ENCODE results near the gene MEGF11. TPM values are rescaled to one million over a fixed set of nuclear protein-coding genes. Genes with fewer than 3 reads are reported as not detected.

Gene MEGF11
- total RNA-seq, 1 donor from 2014 or later = 0.06 TPM

DNA sequence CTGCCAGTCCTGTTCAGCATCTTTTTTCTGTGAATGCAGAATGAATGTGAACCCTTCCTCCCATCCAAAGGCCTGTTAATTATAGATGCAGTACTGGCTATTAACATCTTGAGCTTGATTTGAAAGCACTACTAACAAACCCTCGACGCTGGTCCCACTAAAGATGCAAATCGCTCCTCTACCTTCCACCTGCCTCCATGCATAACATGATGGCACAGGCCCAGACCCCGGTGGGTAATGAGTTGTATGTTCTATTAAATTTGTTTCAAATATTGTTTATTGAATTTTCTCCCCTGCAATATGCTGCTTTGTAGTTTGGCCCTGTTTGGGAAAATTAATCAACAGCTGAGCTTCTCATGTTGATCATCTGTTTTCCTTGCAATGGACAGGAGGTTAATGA lies 314.9 kb downstream of the MEGF11 start:
- H3K4me3 Mint-ChIP-seq = no peak overlapping the region

DNA sequence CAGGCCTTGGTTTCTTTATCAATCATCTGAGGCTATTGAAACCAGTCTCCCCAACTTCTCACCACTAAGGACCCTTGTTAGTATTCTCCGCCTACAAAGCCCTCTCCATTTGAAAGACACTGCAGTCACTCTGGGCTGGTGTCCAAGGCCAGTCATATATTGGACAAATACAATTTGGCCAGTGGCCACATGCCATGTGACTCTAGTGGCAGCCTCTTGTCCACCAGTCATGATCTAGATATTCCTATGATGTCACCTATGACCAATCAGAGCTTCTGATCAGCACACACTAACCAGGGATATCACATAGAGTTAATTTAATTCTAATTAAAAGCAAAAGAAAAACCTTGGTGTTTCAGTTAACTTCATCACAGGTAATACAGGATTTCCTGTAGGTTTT lies 316.1 kb downstream of the MEGF11 start:
- Mint-ChIP-seq H3K36me3 (no peaks in the 10 kb centered on the region), H3K4me3 (no peak overlapping the region), H3K9me3 (no peaks in the 10 kb centered on the region), H3K27ac (no peak overlapping the region), H3K4me1 (no peaks in the 10 kb centered on the region), H3K27me3 (ENCODE audit: insufficient read depth, low read depth) (no peaks in the 10 kb centered on the region)
- no peak overlapping the region for H3K9ac ChIP-seq
- no peaks in the 10 kb centered on the region for H3K79me2 ChIP-seq (ENCODE audit: low read depth)
- no peaks in the 10 kb centered on the region for H4K20me1 ChIP-seq (ENCODE audit: low read depth)
- DNase-seq (ENCODE audit: low spot score) = no peak
- no peaks in the 10 kb centered on the region for H3F3A ChIP-seq (ENCODE audit: low read depth)
- H2AFZ ChIP-seq (replicated peaks) = no peak overlapping the region
- no peaks in the 10 kb centered on the region for H3K36me3 ChIP-seq
- H3K27me3 ChIP-seq = no peaks in the 10 kb centered on the region
- no peak for TF ChIP-seq EZH2 (IDR thresholded peaks at IDR 0.05)
- no peak for TF ChIP-seq EZH2phosphoT487 (IDR thresholded peaks at IDR 0.05)
- TF ChIP-seq CTCF (IDR thresholded peaks at IDR 0.05) = no peak
- H3K4me2 ChIP-seq = no peak overlapping the region
- H3K4me1 ChIP-seq = no peaks in the 10 kb centered on the region
- H3K27ac ChIP-seq = no peak overlapping the region
- H3K9me3 ChIP-seq (ENCODE audit: low read depth) = no peaks in the 10 kb centered on the region
- no peak overlapping the region for H3K4me3 ChIP-seq

More for the DNA sequence above, 314.9 kb downstream of the MEGF11 start:
- Histone ChIP-seq H3K4me2 (no peak overlapping the region), H4K20me1 (ENCODE audit: low read depth) (no peaks in the 10 kb centered on the region), H3K27me3 (no peaks in the 10 kb centered on the region), H3F3A (ENCODE audit: low read depth) (no peaks in the 10 kb centered on the region), H3K36me3 (no peaks in the 10 kb centered on the region), H2AFZ (replicated peaks) (no peak overlapping the region), H3K9me3 (ENCODE audit: low read depth) (no peaks in the 10 kb centered on the region), H3K4me1 (no peaks in the 10 kb centered on the region), H3K9ac (no peak overlapping the region), H3K4me3 (no peak overlapping the region), H3K27ac (no peak overlapping the region), H3K79me2 (ENCODE audit: low read depth) (no peaks in the 10 kb centered on the region)
- no peaks in the 10 kb centered on the region for H3K4me1 Mint-ChIP-seq
- TF ChIP-seq EZH2phosphoT487 (IDR thresholded peaks at IDR 0.05) = no peak
- no peak for TF ChIP-seq EZH2 (IDR thresholded peaks at IDR 0.05)
- no peak for TF ChIP-seq CTCF (IDR thresholded peaks at IDR 0.05)
- no peak overlapping the region for H3K27ac Mint-ChIP-seq
- peaks cover 2% of the 10 kb centered on the region for H3K27me3 Mint-ChIP-seq (ENCODE audit: insufficient read depth, low read depth)
- no peaks in the 10 kb centered on the region for H3K36me3 Mint-ChIP-seq
- no peaks in the 10 kb centered on the region for H3K9me3 Mint-ChIP-seq
- DNase-seq (ENCODE audit: low spot score) = no peak

- Histone ChIP-seq H3K9ac (no peak overlapping the region), H3F3A (ENCODE audit: low read depth) (no peaks in the 10 kb centered on the region), H2AFZ (replicated peaks) (no peak overlapping the region), H3K79me2 (ENCODE audit: low read depth) (no peaks in the 10 kb centered on the region), H3K36me3 (no peaks in the 10 kb centered on the region), H3K27me3 (no peaks in the 10 kb centered on the region), H4K20me1 (ENCODE audit: low read depth) (no peaks in the 10 kb centered on the region), H3K4me1 (no peaks in the 10 kb centered on the region), H3K9me3 (ENCODE audit: low read depth) (no peaks in the 10 kb centered on the region), H3K27ac (no peak overlapping the region), H3K4me3 (no peak overlapping the region), H3K4me2 (no peak overlapping the region)
- H3K9me3 Mint-ChIP-seq = no peaks in the 10 kb centered on the region
- no peaks in the 10 kb centered on the region for H3K36me3 Mint-ChIP-seq
- TF ChIP-seq EZH2phosphoT487 (IDR thresholded peaks at IDR 0.05) (no peak), EZH2 (IDR thresholded peaks at IDR 0.05) (no peak), CTCF (IDR thresholded peaks at IDR 0.05) (no peak)
- H3K27ac Mint-ChIP-seq = no peak overlapping the region
- no peak for DNase-seq (ENCODE audit: low spot score)
- H3K27me3 Mint-ChIP-seq (ENCODE audit: insufficient read depth, low read depth) = no peaks in the 10 kb centered on the region
- H3K4me1 Mint-ChIP-seq = no peaks in the 10 kb centered on the region
- no peak overlapping the region for H3K4me3 Mint-ChIP-seq
Observed at GRCh38 chr15:65937054-65937453, 316.5 kb downstream of the MEGF11 start.

Data from neural progenitor cell (in vitro differentiated cells).